HCT116 (cell line): Measurements from ENCODE around the gene NOC4L. TPM values are rescaled to one million over a fixed set of nuclear protein-coding genes. Genes with fewer than 3 reads are reported as not detected.

Experiments used
- ATAC-seq: fragments of 200-7000 bp; cut with Tn5 transposase; 2 replicates; pipeline ENCODE4 v1.9.1; 2020; ENCODE audit warnings: mild to moderate bottlenecking, moderate library complexity
- BruUV-seq: library from RNA; stranded (reverse); fragments of 400-500 nt; replicated peaks from 2 replicates; lab custom pipeline; 2021; lab: Mats Ljungman, UMichigan
- CTCF ChIA-PET: fragments of 300-600 bp; sonication (Branson Sonifier 250); formaldehyde crosslinking; loops from one replicate; lab custom pipeline; 2021; ENCODE audit warnings: antibody characterized with exemption; lab: Charles Lee
- POLR2A ChIA-PET: fragments of 300-600, 350-600 bp; sonication (Branson Sonifier 250); formaldehyde crosslinking; loops from one replicate; lab custom pipeline; 2021; ENCODE audit warnings: antibody characterized with exemption; lab: Charles Lee
- RAD21 ChIA-PET, 2 experiments: fragments of 300-600 bp; sonication (Branson Sonifier 250); formaldehyde crosslinking; loops; one replicate each; lab custom pipeline; 2023; ENCODE audit warnings: low total read pairs in 2 of 2; ENCODE audit not compliant: uncharacterized antibody in 2 of 2, unreplicated experiment in 2 of 2, low non-redundant PET in 1 of 2; lab: Charles Lee
- DNase-seq: peaks from one replicate; pipeline ENCODE4 v3.0.0-alpha.2; 2010; ENCODE audit warnings: low read depth, low spot score
- H2AFZ ChIP-seq: fragments of 200-600 bp; shearing (Covaris generic), sonication (generic); 2 replicates; pipeline ENCODE4 v1.6.1; 2017; ENCODE audit warnings: low read depth, mixed run types, mixed read lengths, antibody characterized with exemption, low read length; ENCODE audit not compliant: poor library complexity, severe bottlenecking
- H3K27ac ChIP-seq: 2 replicates; pipeline ENCODE4 v1.5.1; 2012; ENCODE audit warnings: low read depth, low read length
- H3K27me3 ChIP-seq: fragments of 200-600 bp; sonication (generic); 2 replicates; pipeline ENCODE4 v1.6.1; 2016; ENCODE audit warnings: mixed run types, low read length, mixed read lengths; ENCODE audit not compliant: insufficient read depth
- H3K36me3 ChIP-seq, 2 experiments: fragments of 200-500 bp in 1 of 2; fragments of 200-600 bp in 1 of 2; sonication (Bioruptor generic) in 1 of 2; sonication (generic) in 1 of 2; 2 replicates each; pipeline versions ENCODE4 v1.5.1 to v1.6.1; 2014 to 2016; ENCODE audit warnings: low read length in 2 of 2, inconsistent platforms in 1 of 2, mixed read lengths in 1 of 2, mixed run types in 1 of 2; ENCODE audit not compliant: insufficient read depth in 2 of 2, control insufficient read depth in 1 of 2
- H3K4me1 ChIP-seq, 2 experiments: fragments of 200-600 bp in 1 of 2; sonication (generic) in 1 of 2; 2 replicates each; pipeline versions ENCODE4 v1.5.1 to v1.6.1; 2012 to 2017; ENCODE audit warnings: low read length in 2 of 2, inconsistent platforms in 1 of 2, mild to moderate bottlenecking in 1 of 2, mixed read lengths in 1 of 2, mixed run types in 1 of 2, moderate library complexity in 1 of 2; ENCODE audit not compliant: insufficient read depth in 2 of 2, control insufficient read depth in 1 of 2
- H3K4me2 ChIP-seq: fragments of 200-600 bp; sonication (generic); 2 replicates; pipeline ENCODE4 v1.6.1; 2017; ENCODE audit warnings: mixed run types, low read length, mixed read lengths
- H3K4me3 ChIP-seq, 2 experiments: fragments of 200-600 bp in 1 of 2; sonication (generic) in 1 of 2; replicated peaks in 1 of 2; 2 replicates each; pipeline ENCODE4 v1.5.1; 2011 to 2016; ENCODE audit warnings: low read length in 2 of 2, control low read depth in 1 of 2, low read depth in 1 of 2, mild to moderate bottlenecking in 1 of 2, mixed read lengths in 1 of 2, mixed run types in 1 of 2
- H3K79me2 ChIP-seq: fragments of 200-600 bp; sonication (generic); 2 replicates; pipeline ENCODE4 v1.6.1; 2017; ENCODE audit warnings: mild to moderate bottlenecking, mixed run types, low read length, moderate library complexity, mixed read lengths; ENCODE audit not compliant: insufficient read depth
- H3K9ac ChIP-seq: fragments of 200-600 bp; sonication (generic); 2 replicates; pipeline ENCODE4 v1.6.1; 2016; ENCODE audit warnings: low read length, mixed read lengths
- H3K9me2 ChIP-seq: fragments of 200-600 bp; sonication (generic), shearing (Covaris generic); 2 replicates; pipeline ENCODE4 v1.6.1; 2017; ENCODE audit warnings: mixed run types, mild to moderate bottlenecking, moderate library complexity; ENCODE audit not compliant: insufficient read depth
- H3K9me3 ChIP-seq, 2 experiments: fragments of 200-500 bp in 1 of 2; fragments of 200-600 bp in 1 of 2; sonication (Bioruptor generic) in 1 of 2; sonication (generic) in 1 of 2; 2 replicates each; pipeline ENCODE4 v1.6.1; 2014 to 2017; ENCODE audit warnings: low read length in 2 of 2, mixed read lengths in 2 of 2, inconsistent platforms in 1 of 2, low read depth in 1 of 2, mild to moderate bottlenecking in 1 of 2, mixed run types in 1 of 2, moderate library complexity in 1 of 2; ENCODE audit not compliant: control insufficient read depth in 1 of 2, insufficient read depth in 1 of 2
- H4K20me1 ChIP-seq: fragments of 200-600 bp; sonication (generic), shearing (Covaris generic); 2 replicates; pipeline ENCODE4 v1.6.1; 2017; ENCODE audit warnings: mixed run types, mild to moderate bottlenecking, moderate library complexity; ENCODE audit not compliant: insufficient read depth
- CBX3 ChIP-seq: IDR thresholded peaks from 2 replicates; pipeline ENCODE4 v1.6.1; 2012; ENCODE audit warnings: low read depth
- CEBPB ChIP-seq: IDR thresholded peaks from 2 replicates; pipeline ENCODE4 v1.6.1; 2012; ENCODE audit warnings: low read depth
- EZH2 ChIP-seq: fragments of 200-600 bp; sonication (generic); IDR thresholded peaks from 2 replicates; pipeline ENCODE4 v1.6.1; 2017; ENCODE audit warnings: antibody characterized with exemption, mixed run types
- FOSL1 ChIP-seq: IDR thresholded peaks from 2 replicates; pipeline ENCODE4 v1.6.1; 2012; ENCODE audit warnings: low read depth
- POLR2A ChIP-seq: IDR thresholded peaks from 2 replicates; pipeline ENCODE4 v1.7.0; 2011; ENCODE audit warnings: borderline replicate concordance; ENCODE audit not compliant: insufficient read depth, insufficient read length; ENCODE audit errors: extremely low read depth
- RAD21 ChIP-seq: IDR thresholded peaks from 2 replicates; pipeline ENCODE4 v1.6.1; 2012; ENCODE audit warnings: low read depth, mild to moderate bottlenecking
- SIN3A ChIP-seq: IDR thresholded peaks from 2 replicates; pipeline ENCODE4 v1.6.1; 2012; ENCODE audit warnings: low read depth
- SP1 ChIP-seq: IDR thresholded peaks from 2 replicates; pipeline ENCODE4 v1.6.1; 2012; ENCODE audit warnings: low read depth
- SRF ChIP-seq: IDR thresholded peaks from 2 replicates; pipeline ENCODE4 v1.6.1; 2012; ENCODE audit warnings: low read depth
- TCF7L2 ChIP-seq: IDR thresholded peaks from 2 replicates; pipeline ENCODE4 v1.7.0; 2011; ENCODE audit warnings: borderline replicate concordance, inconsistent platforms; ENCODE audit not compliant: insufficient read depth, insufficient read length; ENCODE audit errors: extremely low read depth
- ZFX ChIP-seq: fragments of 450-650 bp; IDR thresholded peaks from 2 replicates; pipeline ENCODE4 v1.6.1; 2017
- ZNF274 ChIP-seq: fragments of 200-500 bp; sonication (Bioruptor generic); IDR thresholded peaks from 2 replicates; pipeline ENCODE4 v1.6.1; 2014; ENCODE audit warnings: mild to moderate bottlenecking, low read depth, low read length, inconsistent platforms
- intact Hi-C: fragments of 100-400 bp; cut with micrococcal nuclease; formaldehyde crosslinking; loops from 2 replicates; pipeline ENCODE4 v1.10.0; 2022
- total RNA-seq: library from RNA; stranded (reverse); gene quantifications from one replicate; pipeline ENCODE4 v1.2.1, GENCODE V29; 2021; ENCODE audit not compliant: unreplicated experiment
- TF ChIP-seq, protein P1 (sequence below): IDR thresholded peaks from 2 replicates; pipeline ENCODE4 v1.6.1; 2012
- TF ChIP-seq, protein P2 (sequence below): IDR thresholded peaks from 2 replicates; pipeline ENCODE4 v1.6.1; 2012; ENCODE audit warnings: low read depth

Gene NOC4L
- total RNA-seq, 1 experiment from 2014 or later: 47.6 TPM

DNA sequence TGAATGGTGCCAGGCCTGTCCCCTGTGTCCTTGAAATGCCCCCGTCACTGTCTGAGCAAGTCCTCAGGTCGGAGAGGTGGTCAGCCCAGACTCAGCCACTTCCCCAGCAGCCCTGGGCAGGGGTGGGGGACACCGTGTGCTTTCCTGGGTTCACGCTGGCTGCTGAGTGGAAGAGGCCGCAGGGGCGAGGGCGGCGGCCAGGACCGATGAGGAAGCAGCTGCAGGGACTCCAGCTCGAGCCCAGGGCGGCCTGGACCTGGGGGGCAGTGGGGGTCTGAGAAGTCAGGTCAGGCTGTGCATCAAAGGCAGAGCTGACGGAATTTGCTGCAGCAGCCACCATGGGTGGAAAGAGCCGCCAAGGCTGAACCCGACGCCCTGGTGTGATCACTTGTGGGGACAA is 28.4 kb downstream of the NOC4L start:
- Histone ChIP-seq H3K4me2 (no peak overlapping the region), H3K27me3 (no peaks in the 10 kb centered on the region), H3K9ac (no peak overlapping the region), H2AFZ (no peak overlapping the region), H3K9me2 (no peaks in the 10 kb centered on the region), H4K20me1 (no peaks in the 10 kb centered on the region), H3K36me3 (no peaks in the 10 kb centered on the region), H3K27ac (no peak overlapping the region), H3K79me2 (no peaks in the 10 kb centered on the region), H3K9me3 (no peaks in the 10 kb centered on the region), H3K4me3 (no peak overlapping the region), H3K4me1 (no peaks in the 10 kb centered on the region)
- ChIA-PET RAD21 (no interaction called here), POLR2A (no interaction called here), CTCF (no interaction called here)
- intact Hi-C loops: no loop called here
- BruUV-seq: no TSS peak
- DNase-seq (no peak), ATAC-seq (no peak)
- TF ChIP-seq, protein P1, sequence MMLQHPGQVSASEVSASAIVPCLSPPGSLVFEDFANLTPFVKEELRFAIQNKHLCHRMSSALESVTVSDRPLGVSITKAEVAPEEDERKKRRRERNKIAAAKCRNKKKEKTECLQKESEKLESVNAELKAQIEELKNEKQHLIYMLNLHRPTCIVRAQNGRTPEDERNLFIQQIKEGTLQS: no peak
- TF ChIP-seq, protein P2, sequence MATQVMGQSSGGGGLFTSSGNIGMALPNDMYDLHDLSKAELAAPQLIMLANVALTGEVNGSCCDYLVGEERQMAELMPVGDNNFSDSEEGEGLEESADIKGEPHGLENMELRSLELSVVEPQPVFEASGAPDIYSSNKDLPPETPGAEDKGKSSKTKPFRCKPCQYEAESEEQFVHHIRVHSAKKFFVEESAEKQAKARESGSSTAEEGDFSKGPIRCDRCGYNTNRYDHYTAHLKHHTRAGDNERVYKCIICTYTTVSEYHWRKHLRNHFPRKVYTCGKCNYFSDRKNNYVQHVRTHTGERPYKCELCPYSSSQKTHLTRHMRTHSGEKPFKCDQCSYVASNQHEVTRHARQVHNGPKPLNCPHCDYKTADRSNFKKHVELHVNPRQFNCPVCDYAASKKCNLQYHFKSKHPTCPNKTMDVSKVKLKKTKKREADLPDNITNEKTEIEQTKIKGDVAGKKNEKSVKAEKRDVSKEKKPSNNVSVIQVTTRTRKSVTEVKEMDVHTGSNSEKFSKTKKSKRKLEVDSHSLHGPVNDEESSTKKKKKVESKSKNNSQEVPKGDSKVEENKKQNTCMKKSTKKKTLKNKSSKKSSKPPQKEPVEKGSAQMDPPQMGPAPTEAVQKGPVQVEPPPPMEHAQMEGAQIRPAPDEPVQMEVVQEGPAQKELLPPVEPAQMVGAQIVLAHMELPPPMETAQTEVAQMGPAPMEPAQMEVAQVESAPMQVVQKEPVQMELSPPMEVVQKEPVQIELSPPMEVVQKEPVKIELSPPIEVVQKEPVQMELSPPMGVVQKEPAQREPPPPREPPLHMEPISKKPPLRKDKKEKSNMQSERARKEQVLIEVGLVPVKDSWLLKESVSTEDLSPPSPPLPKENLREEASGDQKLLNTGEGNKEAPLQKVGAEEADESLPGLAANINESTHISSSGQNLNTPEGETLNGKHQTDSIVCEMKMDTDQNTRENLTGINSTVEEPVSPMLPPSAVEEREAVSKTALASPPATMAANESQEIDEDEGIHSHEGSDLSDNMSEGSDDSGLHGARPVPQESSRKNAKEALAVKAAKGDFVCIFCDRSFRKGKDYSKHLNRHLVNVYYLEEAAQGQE: no peak
- TF ChIP-seq SRF (no peak), SIN3A (no peak), ZFX (no peak), ZNF274 (no peak), POLR2A (no peak), CBX3 (no peak), FOSL1 (no peak), TCF7L2 (no peak), EZH2 (no peak), RAD21 (no peak), SP1 (no peak), CEBPB (no peak)
